ENCODE measurements around the gene PTCRA. TPM values are rescaled to one million over a fixed set of nuclear protein-coding genes. Genes with fewer than 3 reads are reported as not detected.

Gene PTCRA
- total RNA-seq (not detected in 2 replicates), polyA plus RNA-seq (not detected in 2 replicates)

- Histone ChIP-seq H3K4me3 (no peak within 1 kb of the TSS), H3K9me3 (ENCODE audit: low read depth) (no peaks in the 10 kb centered on the region), H3K27ac (no peak within 1 kb of the TSS), H3K4me1 (ENCODE audit: low read depth) (no peaks in the 10 kb centered on the region), H3K27me3 (no peaks in the 10 kb centered on the region), H3K36me3 (no peaks in the 10 kb centered on the region)
- DNase-seq (ENCODE audit: low read depth in 1 of 2, low spot score in 1 of 2): no peak
- TF ChIP-seq CTCF (IDR thresholded peaks at IDR 0.05; ENCODE audit: low read depth, low read length): no peak
Measured at GRCh38 chr6:42915732-42916131, at the start of gene PTCRA. PTCRA (plus strand) TSS chr6:42916053; CDS start chr6:42916070, 17 bp downstream.

- Histone ChIP-seq H3K9me3 (ENCODE audit: low read depth) (no peaks in the 10 kb centered on the region), H3K4me1 (ENCODE audit: low read depth) (no peaks in the 10 kb centered on the region), H3K27ac (no peak overlapping the region), H3K27me3 (no peaks in the 10 kb centered on the region), H3K4me3 (no peak overlapping the region), H3K36me3 (peaks cover 10% of the 10 kb centered on the region)
- no peak for DNase-seq (ENCODE audit: low read depth in 1 of 2, low spot score in 1 of 2)
- no peak for TF ChIP-seq CTCF (IDR thresholded peaks at IDR 0.05; ENCODE audit: low read depth, low read length)
Measured at GRCh38 chr6:42870145-42870936, 45.5 kb upstream of the PTCRA start.

GRCh38 chr6:42871711-42872110 is 44.1 kb upstream of the PTCRA start:
- Histone ChIP-seq H3K27ac (no peak overlapping the region), H3K9me3 (ENCODE audit: low read depth) (no peaks in the 10 kb centered on the region), H3K4me3 (no peak overlapping the region), H3K27me3 (no peaks in the 10 kb centered on the region), H3K36me3 (peaks cover under 1% of the 10 kb centered on the region), H3K4me1 (ENCODE audit: low read depth) (no peaks in the 10 kb centered on the region)
- DNase-seq (ENCODE audit: low read depth in 1 of 2, low spot score in 1 of 2): no peak
- TF ChIP-seq CTCF (IDR thresholded peaks at IDR 0.05; ENCODE audit: low read depth, low read length): no peak

GRCh38 chr6:42873313-42873712 is 42.5 kb upstream of the PTCRA start:
- no peak overlapping the region for H3K4me3 ChIP-seq
- no peak overlapping the region for H3K27ac ChIP-seq
- H3K36me3 ChIP-seq: no peaks in the 10 kb centered on the region
- H3K9me3 ChIP-seq (ENCODE audit: low read depth): no peaks in the 10 kb centered on the region
- TF ChIP-seq CTCF (IDR thresholded peaks at IDR 0.05; ENCODE audit: low read depth, low read length): no peak
- no peaks in the 10 kb centered on the region for H3K4me1 ChIP-seq (ENCODE audit: low read depth)
- no peaks in the 10 kb centered on the region for H3K27me3 ChIP-seq
- DNase-seq (ENCODE audit: low read depth in 1 of 2, low spot score in 1 of 2): no peak

GRCh38 chr6:42877695-42878094 is 38.2 kb upstream of the PTCRA start:
- no peak for TF ChIP-seq CTCF (IDR thresholded peaks at IDR 0.05; ENCODE audit: low read depth, low read length)
- no peaks in the 10 kb centered on the region for H3K9me3 ChIP-seq (ENCODE audit: low read depth)
- H3K4me1 ChIP-seq (ENCODE audit: low read depth): peaks cover 4% of the 10 kb centered on the region
- H3K27me3 ChIP-seq: no peaks in the 10 kb centered on the region
- no peak for DNase-seq (ENCODE audit: low read depth in 1 of 2, low spot score in 1 of 2)
- H3K4me3 ChIP-seq: no peak overlapping the region
- no peak overlapping the region for H3K27ac ChIP-seq
- H3K36me3 ChIP-seq: peaks cover 2% of the 10 kb centered on the region

Data from cardiac muscle cell (in vitro differentiated cells and primary cell).